Measurements from ENCODE around the gene AIG1.
"Not testable (repeated sequence)": the region's sequence is repeated elsewhere in the genome, so short reads cannot be mapped to it uniquely, and the experiment has no call there.

Gene AIG1

DNA sequence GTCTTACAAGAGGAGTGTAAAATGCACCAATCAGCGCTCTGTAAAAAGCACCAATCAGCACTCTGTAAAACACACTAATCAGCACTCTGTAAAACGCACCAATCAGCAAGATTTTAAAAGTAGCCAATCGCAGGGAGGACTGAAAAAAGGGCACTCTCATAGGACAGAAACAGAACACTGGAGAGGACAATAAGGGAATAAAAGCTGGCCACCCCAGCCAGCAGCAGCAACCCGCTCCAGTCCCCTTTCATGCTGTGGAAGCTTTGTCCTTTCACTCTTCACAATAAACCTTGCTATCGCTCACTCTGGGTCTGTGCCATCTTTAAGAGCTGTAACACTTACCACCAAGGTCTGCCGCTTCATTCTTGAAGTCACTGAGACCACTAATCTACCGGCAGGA, 1.7 kb upstream of the AIG1 start:
- no peak for DNase-seq (ENCODE audit: low read depth)

DNA sequence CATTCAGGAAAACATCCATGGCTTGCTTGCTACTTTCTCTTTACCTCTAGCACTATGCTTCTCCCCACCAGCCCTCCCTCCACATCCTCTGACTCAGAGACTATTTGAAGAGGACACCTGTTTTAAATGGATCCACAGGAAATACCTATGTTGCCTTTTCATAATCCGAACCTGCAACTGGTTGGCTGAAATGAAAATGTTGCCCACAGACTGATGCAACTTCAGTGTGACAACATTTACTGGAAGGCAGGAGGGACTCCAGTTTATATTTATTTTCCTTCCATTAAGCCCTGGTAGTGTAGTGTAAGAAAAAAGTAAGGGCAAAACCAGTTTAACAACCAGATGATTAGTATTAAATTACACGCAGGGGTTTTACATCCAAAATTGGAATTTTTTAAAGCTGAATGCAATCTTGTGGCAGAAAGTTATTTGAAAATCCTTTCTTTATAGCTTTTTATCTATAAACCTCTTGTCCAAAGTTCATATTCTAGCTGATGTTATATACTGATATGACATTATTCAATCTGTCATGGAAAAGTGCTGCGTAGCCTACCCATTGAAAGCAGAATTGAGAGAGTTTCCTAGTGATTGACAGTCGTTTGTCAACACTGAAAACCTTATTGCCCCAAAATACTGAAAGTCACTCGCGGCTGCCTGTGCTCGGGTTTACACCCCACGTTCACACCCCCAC, 881 bp upstream of the AIG1 start:
- peak; percentile 83 for DNase-seq (ENCODE audit: low read depth)

DNA sequence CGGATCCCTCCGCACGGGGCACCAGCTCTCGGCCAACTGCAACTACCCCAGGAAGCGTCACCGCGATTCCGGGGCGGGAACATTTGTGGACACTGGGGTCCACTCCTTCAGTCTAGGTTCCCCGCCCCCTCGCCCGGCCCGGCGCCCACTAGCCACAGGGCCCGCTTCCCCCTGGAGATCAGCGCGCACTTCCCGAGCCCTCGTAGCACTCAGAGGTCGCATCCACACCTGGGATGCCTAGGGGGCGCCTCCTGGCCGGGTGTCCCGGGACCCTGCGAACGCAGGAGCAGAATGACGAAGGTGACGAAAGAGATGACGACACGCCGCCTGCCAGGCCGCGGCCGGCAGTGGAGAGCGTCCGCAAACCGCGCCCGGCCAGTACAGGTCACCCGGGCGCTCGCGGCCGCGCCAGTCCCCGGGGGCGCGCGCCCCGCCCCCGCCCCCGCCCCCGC, 309 bp upstream of the AIG1 start:
- peak; percentile 86 for DNase-seq (ENCODE audit: low read depth)

DNA sequence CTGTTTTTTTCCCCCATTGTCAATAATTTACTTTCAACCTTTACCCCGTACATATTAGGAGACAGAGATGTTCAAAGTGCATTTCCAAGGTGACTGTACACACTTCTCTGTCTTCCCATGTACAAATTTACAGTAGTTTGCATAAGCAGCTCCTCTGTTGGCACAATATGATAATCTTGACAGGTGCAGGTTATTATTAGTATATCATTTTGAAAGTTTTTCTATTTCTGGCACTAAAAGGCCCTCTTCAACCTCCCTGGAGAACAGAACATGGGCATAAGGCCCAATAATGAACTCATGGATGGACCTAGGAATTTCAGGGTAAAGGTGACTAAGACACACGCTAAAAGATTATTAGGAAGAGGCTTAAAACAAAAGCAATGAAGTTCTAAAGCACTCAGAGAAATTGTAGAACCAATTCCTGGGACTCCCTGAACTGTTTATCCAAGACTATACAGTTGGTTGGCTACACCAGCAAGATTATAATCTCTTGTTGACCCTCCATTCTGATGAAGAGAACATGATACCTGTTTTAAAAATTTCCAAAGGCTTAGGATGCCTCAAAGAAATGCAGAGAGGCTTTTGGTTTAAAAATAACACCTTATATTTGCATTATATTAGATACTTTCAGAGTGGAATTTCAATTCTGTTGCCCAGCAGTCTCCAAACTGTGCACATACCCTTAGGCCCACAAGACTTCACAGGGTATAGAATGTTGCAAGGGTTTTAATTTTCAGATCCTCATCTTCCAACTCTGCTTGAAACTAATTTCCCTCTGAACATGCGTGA, 1.1 kb downstream of the AIG1 start:
- no peak for DNase-seq (ENCODE audit: low read depth)

DNA sequence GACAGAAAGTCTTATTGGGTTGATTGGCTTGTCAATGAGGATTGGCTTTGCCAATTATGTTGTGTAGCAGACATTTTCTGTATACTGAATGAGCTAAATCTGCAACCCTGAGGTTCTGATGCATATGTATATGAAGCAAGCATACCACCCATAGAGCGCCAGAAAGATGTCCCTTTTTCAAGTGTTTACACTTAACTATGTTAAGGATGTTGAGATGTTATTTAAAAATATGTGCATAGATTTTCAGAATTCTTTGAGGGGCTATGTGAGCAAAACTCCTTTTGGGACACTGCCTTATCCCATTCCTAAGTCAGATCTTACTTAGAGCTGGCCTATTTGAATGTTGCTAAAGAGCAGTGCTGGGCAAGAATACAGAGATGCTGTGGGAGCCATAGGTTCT, 1.9 kb downstream of the AIG1 start:
- DNase-seq (ENCODE audit: low read depth) = no peak

DNA sequence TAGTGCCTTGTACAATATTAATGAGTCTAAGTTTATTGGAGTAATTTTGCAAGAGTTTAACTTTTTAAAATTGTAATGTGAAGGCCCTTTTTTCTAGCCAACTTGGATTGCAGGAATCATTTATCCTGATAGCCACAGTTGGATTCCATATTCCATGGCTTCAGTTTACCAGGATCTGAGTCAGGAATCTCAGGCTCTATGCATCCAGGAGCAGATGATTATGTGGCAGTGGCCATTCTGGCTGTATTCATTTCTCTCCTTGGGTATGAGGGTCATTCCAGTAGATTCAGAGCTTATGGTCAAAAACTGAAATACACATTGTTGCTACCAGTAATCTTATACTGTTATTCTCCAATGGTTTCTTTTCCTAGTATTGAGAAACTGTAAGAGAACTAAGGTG, 2.9 kb downstream of the AIG1 start:
- DNase-seq (ENCODE audit: low read depth) = no peak

DNA sequence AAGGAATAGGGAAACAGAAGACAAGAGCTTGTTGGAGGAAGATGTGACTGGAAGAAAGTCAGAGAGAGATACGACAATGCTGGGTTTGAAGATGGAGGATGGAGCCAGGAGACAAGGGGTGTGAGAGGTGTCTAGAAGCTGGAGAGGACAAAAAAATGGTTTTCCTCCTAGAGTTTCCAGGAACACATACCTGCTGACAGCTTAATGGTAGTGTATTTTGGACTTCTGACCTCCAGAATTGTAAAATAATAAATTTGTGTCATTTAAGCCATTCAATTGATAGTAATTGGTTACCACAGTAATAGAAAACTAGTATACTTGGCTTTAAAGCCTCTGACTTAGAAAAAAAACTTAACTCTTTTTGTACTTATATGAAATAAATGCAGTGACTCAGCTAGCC, 3.6 kb downstream of the AIG1 start:
- no peak for DNase-seq (ENCODE audit: low read depth)

DNA sequence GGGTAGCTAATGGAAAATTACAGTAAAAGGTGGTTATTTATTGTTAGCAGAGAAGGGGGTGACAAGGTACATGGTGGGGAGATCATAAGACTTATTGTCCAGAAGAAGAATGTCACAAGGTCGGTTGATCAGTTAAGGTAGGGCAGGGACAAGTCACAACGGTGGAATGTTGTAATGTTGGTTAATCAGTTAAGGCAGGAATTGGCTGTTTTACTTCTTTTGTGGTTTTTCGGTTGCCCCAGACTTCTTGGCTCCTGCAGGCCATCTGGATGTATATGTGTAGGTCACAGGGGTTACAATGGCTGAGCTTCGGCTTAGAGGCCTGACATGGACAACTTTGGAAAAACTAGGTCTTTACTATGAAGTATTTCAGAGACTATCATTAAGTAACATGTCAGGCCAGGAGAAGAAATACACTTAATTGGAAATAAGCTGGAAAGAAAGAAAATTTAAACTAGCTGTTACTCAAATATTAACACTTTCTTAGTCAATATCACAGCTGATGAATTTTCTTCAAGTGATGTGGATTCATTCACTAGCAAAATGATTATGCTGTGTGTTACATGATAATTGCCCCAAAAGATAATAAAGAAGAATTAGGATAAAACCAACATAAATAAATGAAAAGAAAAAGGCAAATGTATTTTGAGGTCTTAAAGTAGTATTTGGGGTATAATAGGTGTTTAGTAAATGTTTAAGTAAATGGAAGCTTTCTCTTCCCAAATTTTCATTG, 4.4 kb downstream of the AIG1 start:
- DNase-seq (ENCODE audit: low read depth) = no peak

DNA sequence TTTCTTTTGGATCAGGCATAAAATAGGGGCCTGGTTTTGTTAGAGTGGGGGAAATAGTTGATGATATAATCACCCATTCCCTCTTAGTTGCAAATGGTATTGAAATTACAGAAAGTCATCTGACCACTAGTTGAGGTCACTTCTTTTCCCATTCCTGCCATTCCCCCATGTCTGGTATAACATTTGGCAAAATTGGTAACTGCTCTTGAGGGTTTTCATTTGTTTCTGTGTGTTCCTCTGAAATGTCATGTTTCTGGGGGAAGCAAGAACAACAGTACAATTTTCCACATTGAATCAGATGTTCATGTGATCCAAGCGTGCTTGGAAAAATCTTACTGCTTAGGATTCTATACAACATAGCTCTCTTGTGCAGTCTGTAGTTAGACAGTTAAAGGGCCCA, 7.3 kb downstream of the AIG1 start:
- no peak for DNase-seq (ENCODE audit: low read depth)

DNA sequence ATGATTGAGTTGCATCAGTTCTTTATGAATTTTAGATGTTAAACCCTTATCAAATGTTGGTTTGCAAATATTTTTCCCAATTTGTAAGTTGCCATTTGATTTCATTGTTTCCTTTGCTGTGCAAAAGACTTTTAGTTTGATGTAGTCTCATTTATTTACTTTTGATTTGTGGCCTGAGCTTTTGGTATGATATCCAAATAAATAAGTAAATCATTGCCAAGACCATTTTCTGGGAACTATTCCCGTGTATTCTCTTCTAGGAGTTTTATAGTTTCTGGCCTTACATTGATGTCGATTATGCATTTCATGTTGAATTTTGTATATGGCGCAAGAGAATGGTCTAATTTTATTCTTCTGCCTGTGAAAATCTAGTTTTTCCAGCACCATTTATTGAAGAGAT, 13.4 kb downstream of the AIG1 start:
- DNase-seq (ENCODE audit: low read depth) = no peak

DNA sequence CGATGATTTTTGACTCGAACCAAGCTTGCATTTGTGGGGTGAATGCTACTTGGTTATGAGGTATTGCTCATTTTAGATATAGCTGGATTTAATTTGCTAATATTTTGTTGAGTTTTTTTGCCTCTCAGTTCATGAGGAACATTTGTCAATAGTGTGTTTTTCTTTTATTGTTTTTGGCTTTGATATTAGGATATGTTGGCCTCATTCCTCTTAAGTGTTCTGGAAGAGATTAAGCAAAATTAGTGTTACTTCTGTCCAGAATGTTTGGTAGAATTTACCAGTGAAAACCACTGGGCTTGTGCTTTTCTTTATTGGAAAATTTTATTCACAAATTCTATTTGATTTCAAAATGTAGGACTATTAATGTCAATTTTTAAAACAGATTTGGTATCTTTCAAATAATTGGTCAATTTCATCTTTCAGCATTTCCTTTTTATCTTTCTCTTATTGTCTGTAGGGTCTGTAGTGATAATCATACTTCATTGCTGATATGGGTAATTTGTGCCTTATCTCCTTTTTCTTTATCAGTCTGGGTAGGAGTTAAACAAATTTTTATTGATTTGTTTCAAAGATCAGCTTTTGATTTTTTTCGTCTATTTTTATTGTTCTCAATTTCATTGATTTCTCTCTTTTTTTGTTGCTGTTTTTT, 14.1 kb downstream of the AIG1 start:
- DNase-seq (ENCODE audit: low read depth) = peak; percentile 65

DNA sequence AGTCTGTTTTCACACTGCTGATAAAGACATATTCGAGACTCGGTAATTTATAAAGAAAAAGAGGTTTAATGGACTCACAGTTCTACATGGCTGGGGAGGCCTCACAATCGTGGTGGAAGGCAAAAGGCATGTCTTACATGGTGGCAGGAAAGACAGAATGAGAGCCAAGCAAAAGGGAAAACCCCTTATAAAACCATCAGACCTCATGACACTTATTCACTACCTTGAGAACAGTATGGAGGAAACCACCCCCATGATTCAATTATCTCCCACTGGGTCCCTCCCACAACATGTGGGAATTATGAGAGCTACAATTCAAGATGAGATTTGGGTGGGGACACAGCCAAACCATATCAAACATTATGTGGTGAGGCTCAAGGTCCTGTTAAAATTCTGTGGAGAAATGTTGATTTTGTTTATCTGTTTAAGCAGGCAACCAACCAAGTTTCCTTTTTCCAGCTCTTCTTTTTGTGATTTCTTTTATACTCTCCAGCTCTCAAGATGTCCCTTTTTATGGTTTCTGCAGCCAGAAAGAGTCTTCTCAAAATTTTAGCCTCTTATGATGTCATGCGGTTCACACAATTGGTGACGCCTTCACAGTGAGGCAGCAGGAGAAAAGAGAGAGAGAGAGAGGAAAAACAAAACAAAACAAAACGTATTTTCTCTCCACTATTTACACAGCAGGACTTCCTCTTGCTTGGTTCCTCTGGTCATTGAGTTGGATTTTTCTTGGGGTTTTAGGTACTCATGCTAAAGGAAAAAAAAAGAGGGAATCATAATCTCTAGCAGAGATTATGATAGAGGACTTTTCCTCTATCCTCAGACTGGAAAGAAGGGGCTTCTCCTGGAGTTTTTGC, 18.0 kb downstream of the AIG1 start:
- no peak for DNase-seq (ENCODE audit: low read depth)

DNA sequence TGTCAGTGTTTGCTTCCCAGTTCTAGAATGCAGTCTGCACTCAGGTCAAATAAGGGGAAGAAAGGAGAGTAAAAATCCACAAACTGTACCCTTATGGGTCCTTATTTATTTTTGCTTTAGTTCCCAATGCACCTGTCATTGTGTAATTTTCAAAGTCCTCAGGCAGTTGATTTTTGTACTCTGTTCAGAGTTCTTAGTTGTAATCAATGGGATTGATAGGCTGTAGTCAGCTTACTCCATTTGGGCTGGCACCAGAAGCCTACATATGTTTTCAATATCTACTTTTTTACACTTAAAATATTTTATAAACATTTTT, 18.6 kb downstream of the AIG1 start:
- DNase-seq (ENCODE audit: low read depth) = no peak

DNA sequence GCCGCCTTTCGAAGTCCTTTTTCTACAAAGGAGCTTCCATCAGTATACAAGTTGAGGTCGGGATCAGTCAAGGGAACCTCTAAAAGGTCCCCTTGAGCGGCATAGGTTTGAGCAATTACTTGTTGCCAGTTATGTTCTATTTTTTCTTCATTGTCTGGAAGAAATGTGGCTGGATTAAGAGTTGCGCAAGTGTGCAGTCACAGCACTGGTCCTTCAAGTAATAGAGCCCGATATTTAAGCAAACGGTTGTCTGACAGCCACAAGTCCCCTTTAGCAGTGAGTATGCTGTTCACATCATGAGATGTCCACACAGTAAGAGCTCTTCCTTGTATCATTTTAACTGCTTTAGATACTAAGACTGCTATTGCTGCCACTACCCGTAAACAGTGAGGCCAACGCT, 21.6 kb downstream of the AIG1 start:
- not testable (repeated sequence) for DNase-seq (ENCODE audit: low read depth)

DNA sequence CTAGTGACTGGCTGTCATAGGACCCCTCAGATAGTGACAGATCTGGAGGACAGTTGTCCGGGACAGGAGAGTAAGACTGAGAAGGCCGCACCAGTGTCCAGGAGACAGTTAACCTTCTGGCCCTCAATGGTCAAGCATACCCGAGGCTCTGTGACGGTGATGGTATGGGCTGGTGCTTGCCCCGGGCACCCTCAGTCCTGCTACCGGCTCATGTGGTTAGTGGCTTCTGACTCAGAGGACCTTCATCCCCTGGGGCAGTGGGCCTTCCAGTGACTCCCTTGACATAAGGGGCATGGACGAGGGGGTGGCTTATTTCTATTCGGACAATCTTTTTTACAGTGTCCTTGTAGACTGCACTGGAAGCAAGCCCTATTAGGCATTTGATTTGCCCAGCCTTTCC, 23.3 kb downstream of the AIG1 start:
- DNase-seq (ENCODE audit: low read depth) = not testable (repeated sequence)

DNA sequence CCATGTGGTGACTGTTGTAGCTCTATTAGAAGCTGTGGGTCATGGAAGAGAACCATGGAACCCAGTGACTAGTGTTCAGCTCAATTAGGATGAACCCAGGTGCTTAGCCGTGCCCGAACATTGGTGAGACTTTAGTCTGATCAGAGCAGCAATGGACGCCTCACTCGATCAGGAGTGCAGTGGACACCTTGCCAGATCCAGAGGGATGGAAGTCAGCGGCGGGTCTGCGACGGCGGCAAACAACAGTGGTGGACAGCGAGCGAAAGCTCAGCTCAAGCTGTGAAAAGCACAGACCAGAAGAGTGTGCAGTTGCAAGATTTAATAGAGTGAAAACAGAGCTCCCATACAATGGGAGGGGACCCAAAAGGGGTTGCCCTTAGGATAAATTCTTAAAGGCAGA, 26.6 kb downstream of the AIG1 start:
- DNase-seq (ENCODE audit: low read depth) = not testable (repeated sequence)

DNA sequence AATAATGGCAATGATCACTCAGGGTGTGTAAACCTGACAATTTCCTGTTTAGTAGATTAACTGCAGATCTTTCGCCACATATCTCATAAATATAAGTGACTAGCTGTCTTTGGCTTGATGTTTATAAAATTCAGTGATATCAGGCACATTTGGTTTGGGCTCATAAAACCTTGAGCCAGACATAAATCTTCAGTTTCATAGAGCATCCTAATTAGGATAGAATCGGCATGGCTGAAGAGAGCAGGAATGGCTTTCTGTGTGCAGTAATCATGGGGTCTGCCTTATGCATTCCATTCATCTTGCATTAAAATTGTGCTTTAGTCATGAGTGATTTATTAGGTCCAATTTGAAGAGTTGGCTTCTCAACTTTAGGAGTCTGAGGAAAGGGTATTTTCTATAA, 27.2 kb downstream of the AIG1 start:
- no peak for DNase-seq (ENCODE audit: low read depth)

DNA sequence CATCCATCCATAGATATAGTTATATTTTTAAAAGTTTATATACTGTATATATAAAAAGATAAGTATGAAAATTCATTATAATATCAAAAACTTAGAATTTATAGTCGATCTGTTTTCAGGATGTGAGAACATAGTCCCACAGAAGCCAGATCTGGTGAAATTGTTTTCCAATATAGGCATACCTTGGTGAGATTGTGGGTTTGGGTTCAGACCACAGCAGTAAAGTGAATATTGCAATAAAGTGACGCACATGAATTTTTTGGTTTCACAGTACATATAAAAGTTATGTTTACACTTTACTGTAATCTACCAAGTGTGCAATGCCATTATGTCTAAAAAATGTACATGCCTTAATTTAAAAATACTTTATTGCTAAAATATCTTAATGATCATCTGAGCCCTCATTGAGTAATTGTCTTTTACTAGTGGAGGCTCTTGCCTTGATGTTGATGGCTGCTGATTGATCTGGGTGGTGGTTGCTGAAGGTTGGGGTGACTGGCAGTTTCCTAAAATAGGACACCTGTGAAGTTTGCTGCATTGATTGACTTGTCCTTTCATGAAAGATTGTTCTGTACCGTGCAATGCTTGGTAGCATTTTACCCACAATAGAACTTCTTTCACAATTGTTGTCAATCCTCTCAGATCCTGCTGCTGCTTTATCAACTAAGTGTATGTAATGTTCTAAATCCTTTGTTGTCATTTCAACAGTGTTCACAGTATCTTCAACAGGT, 29.8 kb downstream of the AIG1 start:
- DNase-seq (ENCODE audit: low read depth) = no peak

DNA sequence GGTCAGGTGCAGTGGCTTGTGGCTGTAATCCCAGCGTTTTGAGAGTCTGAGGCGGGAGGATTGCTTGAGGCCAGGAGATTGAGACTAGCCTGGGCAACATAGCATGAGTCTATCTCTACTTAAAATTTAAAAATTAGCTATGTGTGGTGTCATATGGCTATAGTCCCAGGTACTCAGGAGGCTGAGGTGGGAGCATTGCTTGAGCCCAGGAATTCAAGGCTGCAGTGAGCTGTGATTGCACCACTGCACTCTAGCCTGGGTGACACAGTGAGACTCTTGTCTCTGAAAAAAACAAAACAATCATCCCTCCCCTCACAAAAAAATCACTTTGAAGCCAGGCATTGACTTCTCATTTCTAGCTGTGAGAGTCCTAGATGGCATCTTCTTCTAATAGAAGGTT, 32.1 kb downstream of the AIG1 start:
- DNase-seq (ENCODE audit: low read depth) = no peak

DNA sequence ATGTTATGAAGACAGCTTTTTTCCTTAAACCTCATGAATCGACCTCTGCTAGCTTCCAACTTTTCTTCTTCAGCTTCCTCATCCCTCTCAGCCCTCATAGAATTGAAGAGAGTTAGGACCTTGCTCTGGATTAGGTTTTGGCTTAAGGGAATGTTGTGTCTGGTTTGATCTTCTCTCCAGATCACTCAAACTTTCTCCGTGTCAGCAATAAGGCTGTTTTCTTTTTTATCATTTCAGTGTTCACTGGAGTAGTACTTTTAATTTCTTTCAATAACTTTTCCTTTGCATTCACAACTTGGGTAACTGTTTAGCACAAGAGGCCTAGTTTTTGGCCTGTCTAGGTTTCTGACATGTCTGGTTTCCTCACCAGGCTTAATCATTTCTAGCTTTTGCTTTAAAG, 32.6 kb downstream of the AIG1 start:
- DNase-seq (ENCODE audit: low read depth) = no peak

DNA sequence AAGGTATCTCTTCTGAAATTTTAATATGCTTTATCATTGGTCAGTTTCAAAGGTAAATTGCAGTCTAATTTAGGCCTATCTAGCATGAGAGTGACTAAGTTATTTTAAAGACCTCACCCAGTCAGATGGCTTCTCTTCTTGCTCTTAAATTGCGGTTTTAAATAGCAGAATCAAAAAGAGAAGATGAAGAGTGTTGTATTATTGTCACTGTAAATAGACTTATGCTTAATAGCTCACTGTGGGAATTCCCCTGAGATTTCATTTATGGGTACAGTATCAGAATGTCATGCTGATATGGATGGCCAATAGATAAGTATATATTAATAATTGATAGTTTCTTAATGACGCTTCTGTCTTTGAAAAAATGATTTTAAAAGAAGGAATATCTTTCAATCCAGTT, 35.7 kb downstream of the AIG1 start:
- DNase-seq (ENCODE audit: low read depth) = no peak

Data from fibroblast of gingiva (primary cell).